ENCODE measurements around the gene PXDC1.

The PXDC1 gene

DNA sequence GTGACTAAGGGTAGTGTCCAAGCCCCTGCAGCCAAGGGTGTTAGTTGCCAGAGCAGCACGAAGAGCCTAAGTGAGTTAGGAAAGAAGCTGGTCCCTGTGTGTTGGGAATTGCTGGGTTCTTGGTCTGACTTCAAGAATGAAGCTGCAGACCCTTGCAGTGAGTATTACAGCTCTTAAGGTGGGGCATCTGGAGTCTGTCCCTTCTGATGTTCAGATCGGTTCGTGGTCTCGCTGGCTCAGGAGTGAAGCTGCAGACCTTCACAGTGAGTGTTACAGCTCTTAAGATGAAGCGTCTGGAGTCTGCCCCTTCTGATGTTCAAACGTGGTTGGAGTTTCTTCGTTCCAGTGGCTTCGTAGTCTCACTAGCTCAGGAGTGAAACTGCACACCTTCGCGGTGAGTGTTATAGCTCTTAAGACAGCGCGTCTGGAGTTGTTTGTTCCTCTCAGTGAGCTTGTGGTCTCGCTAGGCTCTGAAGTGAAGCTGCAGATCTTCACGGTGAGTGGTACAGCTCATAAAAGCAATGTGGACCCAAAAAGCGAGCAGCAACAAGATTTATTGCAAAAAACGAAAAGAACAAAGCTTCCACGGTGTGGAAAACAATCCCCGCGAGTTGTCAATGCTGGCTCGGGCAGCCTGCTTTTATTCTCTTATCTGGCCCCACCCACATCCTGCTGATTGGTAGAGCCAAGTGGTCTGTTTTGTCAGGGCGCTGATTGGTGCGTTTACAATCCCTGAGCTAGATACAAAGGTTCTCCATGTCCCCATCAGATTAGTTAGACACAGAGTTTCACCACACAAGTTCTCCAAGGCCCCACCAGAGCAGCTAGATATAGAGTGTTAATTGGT is 31.8 kb downstream of the PXDC1 start:
- in situ Hi-C loops (cut with HindIII; ENCODE audit: low sequenced_read_pairs) = loop anchor here (25.0 kb wide), 1 partner anchor 432 kb away; no protein-coding TSS in a partner anchor

DNA sequence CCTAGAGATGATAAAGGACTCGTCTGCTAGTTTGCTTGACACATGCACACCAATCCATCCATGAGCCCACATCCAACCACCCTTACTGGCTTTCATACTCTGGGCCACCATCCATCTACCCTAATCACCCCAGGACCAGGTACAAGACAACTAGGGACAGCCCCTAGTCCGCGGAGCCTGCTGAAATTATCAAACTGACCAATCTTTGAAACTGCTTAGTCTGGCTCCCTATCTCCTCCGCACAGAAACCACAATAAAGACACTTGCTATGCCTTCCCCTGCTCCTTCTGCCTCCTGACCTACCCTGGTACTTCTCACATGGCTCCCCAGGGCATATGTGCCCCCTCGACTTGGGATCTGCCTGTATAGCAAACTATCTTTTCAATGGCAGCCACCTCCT is 33.1 kb downstream of the PXDC1 start:
- in situ Hi-C loops (cut with HindIII; ENCODE audit: low sequenced_read_pairs) = loop anchor here (25.0 kb wide), 1 partner anchor 431 kb away; no protein-coding TSS in a partner anchor

DNA sequence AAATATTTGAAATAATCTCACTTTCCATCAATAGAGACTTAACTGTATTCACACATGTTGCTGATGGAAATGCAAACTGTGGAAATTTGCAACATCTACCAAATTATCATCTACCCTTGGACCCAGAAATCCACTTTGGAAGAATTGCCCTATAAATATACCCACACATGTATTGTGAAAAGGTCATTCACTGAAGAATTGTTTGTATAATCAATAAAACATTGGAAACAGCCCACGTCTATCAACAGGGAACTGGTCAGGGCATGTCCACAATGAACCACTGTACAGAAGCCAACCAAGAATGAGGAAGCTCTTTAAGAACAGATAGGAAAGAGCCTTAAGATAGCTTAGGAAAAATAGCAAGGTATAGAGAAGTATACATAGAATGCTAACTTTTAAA is 36.2 kb downstream of the PXDC1 start:
- in situ Hi-C loops (cut with HindIII; ENCODE audit: low sequenced_read_pairs) = loop anchor here (25.0 kb wide), 1 partner anchor 428 kb away; no protein-coding TSS in a partner anchor

DNA sequence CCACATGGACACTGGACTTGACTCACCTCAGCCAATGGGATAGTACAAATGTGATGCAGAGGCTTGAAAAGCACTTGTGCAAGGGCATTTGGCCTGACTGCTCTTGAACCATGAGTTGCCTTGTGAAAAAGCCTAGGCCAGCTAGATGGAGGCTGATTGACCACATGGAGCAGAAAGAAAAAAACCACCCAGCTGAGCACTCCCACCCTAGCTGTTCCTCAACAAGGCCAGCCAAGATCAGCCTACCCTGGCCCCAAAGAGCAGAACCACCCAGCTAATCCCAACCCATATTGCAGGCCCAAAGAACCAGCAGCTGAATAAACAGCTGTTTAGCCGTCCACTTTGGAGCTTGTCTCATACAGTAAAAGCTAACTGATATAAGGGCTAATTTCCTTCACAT is 36.7 kb downstream of the PXDC1 start:
- in situ Hi-C loops (cut with HindIII; ENCODE audit: low sequenced_read_pairs) = loop anchor here (25.0 kb wide), 1 partner anchor 427 kb away; no protein-coding TSS in a partner anchor

DNA sequence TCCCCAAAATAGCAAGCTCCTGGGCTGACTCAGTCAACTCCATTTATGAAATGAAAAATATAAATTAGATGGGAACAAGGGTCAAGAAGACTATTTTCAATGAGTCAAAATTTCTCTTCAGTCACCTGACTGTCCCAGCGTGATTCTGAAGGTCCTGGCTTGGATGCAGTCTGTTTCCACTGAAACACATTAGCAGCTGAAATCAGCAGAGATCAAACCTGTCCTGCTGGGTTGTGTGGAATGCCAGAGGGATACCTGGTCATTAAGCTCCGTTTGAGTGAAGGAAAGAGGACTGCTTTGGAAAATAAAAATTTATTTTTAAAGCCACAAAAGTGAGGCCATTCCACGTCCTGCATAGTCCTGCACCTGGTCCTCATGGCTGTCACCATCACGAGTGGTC is 37.4 kb downstream of the PXDC1 start:
- in situ Hi-C loops (cut with HindIII; ENCODE audit: low sequenced_read_pairs) = loop anchor here (25.0 kb wide), 1 partner anchor 427 kb away; no protein-coding TSS in a partner anchor

DNA sequence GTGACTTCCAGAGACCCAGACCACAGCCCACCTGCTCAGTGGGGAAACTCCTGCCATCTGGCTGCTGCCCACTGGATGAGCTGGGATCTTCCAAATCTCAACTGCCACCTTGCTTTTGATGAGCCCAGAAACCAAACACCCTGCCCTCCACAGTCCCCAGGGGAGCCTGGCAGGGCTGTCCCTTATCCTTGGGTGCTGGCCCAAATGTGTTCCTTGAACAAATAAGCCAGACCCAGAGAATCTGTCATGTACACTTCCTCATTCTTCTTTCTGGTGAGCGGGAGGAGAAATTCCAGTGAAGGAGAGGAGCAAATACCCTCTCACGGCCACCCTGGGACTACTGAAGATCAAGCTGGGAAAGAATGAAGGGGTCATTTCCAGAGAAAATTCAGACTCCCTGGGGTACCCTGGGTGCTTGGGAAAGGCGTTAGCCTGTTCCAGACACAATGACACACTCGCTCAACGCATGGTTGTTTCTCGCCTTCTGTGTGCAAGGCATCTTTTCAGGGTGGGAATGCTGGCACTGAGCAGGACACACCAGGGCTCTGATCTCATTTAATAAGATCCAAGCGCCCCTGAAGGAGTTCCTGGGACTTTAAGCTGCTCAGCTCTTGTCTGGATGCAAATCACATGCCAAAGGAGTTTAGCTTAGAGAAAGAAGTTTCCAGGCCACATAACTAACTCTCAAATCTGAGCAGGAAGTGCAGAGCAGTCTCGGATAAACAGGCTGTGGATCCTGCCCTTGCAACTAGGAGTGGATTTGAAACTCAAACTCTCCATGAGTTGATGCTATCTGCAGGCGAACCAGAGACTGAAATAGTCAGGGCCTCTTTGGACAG is 38.5 kb downstream of the PXDC1 start:
- in situ Hi-C loops (cut with HindIII; ENCODE audit: low sequenced_read_pairs) = loop anchor here (25.0 kb wide), 1 partner anchor 426 kb away; no protein-coding TSS in a partner anchor

DNA sequence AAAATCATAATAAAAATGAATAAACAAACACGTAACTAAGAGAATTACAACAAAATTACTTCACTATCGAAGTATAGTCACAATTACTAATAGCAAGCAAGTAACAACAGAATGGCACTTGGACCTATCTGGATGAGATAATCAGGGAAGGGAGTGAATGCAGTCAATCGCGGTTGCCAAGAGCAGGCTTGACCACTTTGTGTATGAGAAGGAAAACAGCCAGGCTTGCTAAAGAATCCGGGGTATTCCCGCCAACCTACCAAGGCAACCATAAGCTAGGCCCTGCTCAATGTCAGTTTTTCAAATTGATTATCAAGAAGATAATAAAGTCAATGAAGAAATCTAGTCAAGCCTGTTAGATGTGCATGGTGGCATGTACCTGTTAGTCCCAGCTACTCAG is 39.7 kb downstream of the PXDC1 start:
- in situ Hi-C loops (cut with HindIII; ENCODE audit: low sequenced_read_pairs) = loop anchor here (25.0 kb wide), 1 partner anchor 424 kb away; no protein-coding TSS in a partner anchor

DNA sequence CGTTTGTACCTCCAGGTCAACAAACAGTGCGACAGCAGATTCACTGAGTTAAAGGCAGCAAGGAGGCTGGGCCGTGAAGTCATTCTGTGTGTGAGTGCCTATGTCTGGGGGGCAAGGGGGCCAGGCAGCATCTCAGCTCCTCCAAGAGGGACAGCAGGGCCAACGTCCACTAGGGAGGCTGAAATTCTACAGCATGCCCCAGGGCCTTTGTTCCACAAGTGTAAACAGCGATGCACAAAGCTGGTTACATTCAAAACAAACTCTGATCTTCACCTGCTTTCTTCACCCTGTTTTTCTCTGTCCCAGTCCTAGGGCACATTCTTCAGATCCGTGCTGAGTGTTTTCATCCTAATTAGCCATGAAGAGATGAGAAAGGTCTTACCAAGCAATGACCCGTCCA is 41.1 kb downstream of the PXDC1 start:
- in situ Hi-C loops (cut with HindIII; ENCODE audit: low sequenced_read_pairs) = loop anchor here (25.0 kb wide), 1 partner anchor 423 kb away; no protein-coding TSS in a partner anchor

DNA sequence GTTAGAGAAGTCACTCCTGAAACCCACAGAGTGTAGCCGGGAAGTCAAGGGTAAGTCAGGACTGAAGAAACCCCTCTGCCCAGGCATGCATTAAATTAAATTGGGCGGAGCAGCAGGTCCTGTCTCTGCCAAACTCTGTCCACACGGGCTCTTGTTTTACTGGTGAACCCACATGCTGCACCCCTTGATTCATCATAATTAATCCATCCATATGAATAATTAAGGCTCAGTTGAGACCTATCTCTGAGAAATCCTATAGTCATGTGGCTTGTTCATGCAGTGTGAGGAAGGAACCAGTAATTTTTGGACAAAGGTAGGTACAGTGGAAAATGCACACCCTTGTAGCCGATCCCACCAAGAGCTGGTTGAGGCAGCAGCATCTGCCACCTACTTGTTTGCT is 43.0 kb downstream of the PXDC1 start:
- in situ Hi-C loops (cut with HindIII; ENCODE audit: low sequenced_read_pairs) = loop anchor here (25.0 kb wide), 1 partner anchor 421 kb away; no protein-coding TSS in a partner anchor

DNA sequence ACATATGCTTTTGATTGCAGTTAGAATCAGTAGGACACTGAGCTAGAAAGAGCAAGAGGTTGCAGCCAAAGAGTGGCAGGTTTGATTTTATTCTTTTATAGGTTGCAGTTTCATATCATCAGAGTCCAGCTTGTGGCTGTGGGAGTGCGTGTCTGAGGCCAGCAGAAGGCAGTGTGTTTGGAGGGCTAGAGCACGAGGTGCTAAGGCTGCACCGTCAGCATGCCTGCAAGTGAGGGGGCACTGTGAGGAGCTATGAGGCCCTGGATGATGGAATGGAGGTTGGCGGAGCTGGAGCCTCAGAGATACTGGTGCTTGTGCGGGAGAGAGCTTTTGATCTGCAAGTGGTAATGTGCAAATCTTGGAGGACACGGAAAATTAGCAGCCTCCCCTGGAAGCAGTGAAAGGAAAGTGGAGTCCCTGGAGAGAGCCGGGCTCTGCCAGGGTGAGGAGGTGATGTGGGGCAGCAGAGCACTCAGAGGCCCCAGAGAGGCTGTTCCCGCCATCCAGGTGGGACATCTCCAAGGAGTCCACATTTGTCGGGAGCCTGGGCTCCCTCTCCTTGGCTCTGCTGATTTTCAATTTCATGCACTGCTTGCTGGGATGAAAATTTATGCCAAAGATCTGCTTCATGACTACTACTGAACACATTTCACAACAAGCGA is 43.6 kb downstream of the PXDC1 start:
- in situ Hi-C loops (cut with HindIII; ENCODE audit: low sequenced_read_pairs) = loop anchor here (25.0 kb wide), 1 partner anchor 421 kb away; no protein-coding TSS in a partner anchor

DNA sequence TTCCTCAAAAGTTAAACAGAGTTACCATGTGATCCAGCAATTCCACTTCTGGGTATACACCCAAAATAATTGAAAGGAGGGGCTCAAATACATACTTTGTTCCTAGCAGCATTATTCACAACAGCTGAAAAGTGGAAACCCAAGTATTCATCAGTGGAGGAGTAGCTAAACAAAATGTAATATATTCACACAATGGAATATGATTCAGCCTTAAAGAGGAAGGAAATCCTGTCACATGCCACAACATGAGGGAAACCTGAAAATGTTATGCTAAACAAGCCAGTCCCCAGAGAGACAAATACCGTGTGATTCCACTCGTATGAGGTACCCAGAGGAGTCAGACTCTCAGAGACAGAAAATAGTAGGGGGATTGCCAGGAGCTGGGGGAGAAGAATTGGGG is 44.5 kb downstream of the PXDC1 start:
- in situ Hi-C loops (cut with HindIII; ENCODE audit: low sequenced_read_pairs) = loop anchor here (25.0 kb wide), 1 partner anchor 420 kb away; no protein-coding TSS in a partner anchor

DNA sequence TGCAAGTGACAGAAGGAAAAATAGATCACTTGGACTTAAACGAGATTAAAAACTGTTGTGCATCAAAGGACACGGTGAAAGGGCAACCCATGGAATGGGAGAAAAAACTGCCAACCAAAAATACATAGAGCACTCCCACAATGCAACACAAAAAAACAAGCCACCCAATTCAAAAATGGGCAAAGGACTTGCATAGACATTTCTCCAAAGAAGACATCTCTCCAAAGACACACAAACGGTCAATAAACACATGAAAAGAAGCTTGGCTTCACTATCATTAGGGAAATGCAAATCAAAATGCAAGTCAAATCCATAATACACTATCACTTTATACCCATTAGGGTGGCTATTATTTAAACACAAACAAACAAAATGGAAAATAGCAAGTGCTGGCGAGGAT is 45.0 kb downstream of the PXDC1 start:
- in situ Hi-C loops (cut with HindIII; ENCODE audit: low sequenced_read_pairs) = loop anchor here (25.0 kb wide), 1 partner anchor 419 kb away; no protein-coding TSS in a partner anchor

DNA sequence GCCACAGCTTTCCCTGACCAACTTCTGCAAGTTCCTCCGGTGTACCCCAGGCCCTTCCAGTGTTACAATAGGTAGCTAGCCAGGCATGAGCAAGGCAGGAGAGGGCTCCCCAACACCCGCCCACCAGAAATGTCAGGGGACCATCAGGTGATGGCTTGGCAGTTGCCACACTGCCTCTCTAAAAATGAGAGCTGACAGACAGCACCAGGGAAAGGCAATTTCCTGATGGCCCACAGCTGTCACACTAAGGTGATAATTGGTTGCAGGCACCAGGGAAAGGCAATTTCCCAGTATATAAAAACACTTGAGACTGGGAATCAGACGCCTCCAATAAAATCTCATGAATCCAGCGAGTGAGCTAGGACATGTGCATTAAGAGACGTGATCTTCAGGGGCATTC is 49.9 kb downstream of the PXDC1 start:
- in situ Hi-C loops (cut with HindIII; ENCODE audit: low sequenced_read_pairs) = loop anchor here (25.0 kb wide), 1 partner anchor 414 kb away; no protein-coding TSS in a partner anchor

DNA sequence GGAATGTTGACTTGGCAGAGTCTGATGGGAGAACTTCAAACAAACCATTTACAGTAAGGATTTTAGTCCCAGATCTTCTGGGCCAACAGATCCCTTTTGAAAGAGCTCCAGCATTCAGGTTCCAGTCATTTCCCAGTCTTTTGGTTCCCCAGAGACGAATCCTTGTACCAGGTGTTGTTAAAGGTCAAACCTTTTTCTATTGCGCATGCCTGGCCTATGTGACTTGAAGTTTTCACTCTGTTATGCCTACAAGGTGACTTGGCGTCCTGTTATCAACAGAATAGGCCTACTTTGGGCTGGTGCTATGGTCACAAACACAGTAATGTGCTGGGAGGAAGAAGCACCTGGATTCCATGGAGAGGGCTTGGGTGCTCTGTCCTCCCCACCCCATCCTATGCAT is 52.3 kb downstream of the PXDC1 start:
- in situ Hi-C loops (cut with HindIII; ENCODE audit: low sequenced_read_pairs) = no loop called here

DNA sequence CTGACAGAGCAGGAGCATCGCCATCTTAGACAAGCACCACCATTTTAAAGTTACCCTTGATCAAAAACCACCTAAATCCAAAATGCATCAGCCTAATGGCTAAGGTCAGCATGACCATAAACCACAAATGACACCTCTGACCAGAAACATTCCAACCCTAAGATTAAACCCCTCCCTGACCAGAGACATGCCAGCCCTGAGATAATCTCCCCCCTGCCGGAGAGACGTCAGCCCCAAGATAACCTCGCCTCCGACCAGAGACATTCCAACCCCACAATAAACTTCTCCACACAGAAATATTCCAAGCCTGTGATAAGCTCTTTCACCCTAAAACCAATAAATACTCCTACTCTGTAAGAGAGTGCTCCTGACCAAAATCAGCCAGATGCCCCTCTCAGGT is 53.5 kb downstream of the PXDC1 start:
- in situ Hi-C loops (cut with HindIII; ENCODE audit: low sequenced_read_pairs) = no loop called here

DNA sequence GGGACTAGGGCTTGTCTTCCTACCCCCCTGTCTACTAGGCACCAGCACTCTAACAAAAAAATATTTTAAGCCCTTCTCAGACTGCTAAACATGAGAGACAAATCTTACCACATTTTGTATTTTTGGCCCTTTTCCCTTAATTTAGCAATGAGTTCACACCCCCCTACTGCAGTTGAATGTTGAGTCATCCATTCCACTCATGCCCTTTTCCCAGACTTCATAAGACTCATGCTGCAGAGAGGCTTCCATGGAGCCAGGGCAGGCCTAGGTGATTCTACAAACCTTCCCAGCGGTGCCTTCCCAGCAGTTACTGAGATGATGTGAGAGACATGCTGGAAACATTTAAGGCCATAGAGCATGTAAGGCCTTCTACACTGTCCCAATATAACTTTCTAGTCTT is 53.9 kb downstream of the PXDC1 start:
- in situ Hi-C loops (cut with HindIII; ENCODE audit: low sequenced_read_pairs) = no loop called here

DNA sequence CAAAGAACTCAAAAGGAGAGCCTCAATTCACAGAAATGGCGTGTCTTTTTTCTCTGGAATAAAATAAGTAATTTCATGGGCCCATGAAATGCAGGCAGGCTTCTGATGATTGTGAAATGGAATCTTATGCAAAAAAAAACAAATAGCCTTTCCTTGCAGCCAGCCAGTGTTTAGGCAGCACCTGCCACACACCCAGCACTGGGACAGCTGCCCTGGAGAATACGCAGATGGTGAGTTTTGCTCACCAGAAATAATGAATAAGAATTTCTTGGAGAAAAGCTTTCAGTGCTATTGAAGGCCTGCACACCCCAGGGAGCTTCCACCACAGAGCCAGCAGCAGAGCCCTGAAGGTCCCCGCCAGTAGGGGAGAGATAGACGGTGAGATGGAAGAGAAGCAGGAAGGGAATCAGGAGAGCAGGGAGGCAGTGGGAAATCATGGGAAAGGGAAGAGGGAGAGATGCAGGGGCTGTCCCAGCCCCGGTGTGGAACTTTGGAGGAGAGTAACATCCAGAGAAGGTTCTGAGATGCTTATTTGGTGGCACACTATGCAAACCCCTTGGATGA is 54.9 kb downstream of the PXDC1 start:
- in situ Hi-C loops (cut with HindIII; ENCODE audit: low sequenced_read_pairs) = no loop called here

DNA sequence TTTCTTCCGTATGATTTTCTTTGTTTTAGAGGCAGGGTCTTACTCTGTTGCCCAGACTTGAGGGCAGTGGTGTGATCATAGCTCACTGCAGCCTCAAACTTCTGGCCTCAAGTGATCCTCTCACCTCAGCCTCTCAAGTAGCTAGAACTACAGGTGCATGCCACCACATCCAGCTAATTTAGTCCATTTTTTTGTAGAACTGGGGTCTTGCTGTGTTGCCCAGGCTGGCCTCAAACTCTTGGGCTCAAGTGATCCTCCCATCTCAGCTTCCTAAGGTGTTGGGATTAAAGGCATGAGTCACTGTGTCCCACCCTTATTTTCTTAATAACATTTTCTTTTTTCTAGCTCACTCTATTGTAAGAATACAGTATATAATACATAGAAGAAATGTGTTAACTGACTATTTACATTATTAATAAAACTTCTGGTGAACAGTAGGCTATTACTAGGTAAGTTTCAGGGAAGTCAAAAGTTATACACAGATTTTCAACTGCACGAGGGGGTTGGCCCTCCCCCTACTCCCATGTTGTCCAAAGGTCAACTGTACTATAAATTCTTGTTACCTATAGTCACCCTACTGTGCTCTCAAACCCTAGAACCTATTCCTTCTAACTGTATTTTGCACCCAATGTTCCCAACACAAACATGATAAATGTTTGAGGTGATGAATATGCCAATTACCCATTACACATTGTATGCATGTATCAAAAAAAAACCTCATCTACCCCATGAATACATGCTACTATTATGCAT is 56.3 kb downstream of the PXDC1 start:
- in situ Hi-C loops (cut with HindIII; ENCODE audit: low sequenced_read_pairs) = no loop called here

DNA sequence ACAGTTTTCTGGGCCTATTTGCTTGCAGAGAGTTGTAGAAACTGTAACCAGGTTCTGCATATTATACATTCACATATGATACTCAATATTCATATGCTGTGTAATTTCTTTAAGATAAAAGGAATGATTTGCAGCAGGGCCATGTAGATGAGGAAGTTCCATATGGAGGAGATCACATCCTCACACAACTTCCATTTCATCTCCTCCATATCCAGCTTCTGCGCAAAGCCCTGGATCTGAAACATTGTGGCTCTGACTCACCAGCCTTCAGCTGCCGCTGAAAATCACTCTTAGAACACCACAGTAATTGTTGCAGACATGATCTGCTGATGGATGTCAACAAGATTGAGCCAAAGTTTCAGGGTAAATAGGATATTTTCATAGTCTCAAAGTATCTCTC is 57.7 kb downstream of the PXDC1 start:
- in situ Hi-C loops (cut with HindIII; ENCODE audit: low sequenced_read_pairs) = no loop called here

DNA sequence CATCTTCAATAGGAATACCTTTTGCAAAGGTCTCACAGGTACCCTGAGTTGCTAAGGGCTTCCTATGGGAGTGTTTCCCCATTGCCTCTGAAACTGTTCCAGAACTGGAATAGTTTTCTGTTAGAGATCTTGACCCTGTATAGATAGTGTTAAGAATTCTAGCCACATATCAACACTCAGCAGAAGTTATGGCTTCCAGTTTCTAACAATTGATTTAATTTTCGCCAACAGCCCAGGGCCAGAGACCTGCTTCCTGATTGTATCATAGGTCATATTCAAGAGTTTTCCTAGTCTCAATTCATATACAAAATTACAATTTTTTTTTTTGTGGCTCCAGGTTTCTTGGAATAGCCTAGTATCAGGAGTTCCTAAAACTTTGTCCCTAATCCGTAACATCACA is 61.0 kb downstream of the PXDC1 start:
- in situ Hi-C loops (cut with HindIII; ENCODE audit: low sequenced_read_pairs) = no loop called here
